ENCODE results near the gene ST8SIA1.
"Not testable (repeated sequence)": the region's sequence is repeated elsewhere in the genome, so short reads cannot be mapped to it uniquely, and the experiment has no call there.

Gene ST8SIA1, protein sequence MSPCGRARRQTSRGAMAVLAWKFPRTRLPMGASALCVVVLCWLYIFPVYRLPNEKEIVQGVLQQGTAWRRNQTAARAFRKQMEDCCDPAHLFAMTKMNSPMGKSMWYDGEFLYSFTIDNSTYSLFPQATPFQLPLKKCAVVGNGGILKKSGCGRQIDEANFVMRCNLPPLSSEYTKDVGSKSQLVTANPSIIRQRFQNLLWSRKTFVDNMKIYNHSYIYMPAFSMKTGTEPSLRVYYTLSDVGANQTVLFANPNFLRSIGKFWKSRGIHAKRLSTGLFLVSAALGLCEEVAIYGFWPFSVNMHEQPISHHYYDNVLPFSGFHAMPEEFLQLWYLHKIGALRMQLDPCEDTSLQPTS

DNA sequence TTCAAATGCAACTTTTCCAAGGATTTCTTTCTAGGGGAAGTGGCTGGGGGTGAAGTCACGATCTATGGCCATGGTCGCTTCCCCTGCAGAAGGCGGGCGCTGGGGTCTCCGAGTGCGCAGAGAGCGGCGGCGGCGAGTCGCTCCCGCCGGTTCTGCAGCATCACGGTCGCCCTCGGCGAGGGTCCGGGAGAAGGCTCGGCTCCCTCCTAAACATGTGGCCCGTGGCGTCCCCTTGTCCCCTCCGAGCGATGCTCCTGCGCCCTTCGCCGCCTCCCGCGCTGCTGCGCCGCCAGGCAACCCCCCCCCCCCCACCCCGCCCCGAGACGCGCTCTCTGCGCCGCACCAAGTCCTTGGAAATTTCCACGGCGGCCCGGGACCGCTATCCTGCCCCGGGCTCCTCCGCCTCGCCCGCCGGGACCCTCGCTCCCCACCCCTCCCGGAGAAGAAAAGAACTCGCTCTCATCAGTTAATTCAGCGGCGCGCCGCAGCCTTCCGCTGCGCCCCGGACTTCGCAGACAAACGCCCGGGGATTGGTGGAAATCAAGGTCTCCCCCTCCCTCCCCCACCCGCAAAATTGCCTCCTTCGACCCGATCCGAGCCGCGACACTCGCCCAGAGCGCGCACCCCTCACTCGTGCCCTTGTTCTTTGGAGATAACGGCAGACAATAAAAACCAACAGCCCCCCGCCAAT, at the start of gene ST8SIA1:
TSS of gene ST8SIA1 (minus strand) at position 298 of the 691 bp plus-strand sequence. CDS start 475 bp downstream, outside the sequence.
- peak; percentile 71 for DNase-seq

DNA sequence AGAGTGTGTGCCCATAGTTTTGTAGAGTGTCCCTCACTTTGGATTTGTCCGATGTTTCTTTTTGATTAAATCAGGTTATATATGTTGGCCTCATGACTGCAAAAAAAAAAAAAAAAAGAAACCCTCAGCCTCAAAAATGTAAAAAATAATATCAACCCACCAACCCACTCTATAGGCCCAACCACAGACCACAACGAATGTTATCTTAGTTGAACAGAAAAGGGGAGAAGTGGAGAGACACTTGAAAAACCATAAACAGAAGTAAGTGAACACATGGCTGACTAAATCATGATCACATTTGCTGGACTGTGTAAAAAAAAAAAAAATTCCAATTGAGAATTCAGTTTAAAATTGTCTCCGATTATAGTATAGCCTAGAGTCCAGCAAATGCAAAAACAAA, 45.5 kb upstream of the ST8SIA1 start:
- DNase-seq, result no peak

DNA sequence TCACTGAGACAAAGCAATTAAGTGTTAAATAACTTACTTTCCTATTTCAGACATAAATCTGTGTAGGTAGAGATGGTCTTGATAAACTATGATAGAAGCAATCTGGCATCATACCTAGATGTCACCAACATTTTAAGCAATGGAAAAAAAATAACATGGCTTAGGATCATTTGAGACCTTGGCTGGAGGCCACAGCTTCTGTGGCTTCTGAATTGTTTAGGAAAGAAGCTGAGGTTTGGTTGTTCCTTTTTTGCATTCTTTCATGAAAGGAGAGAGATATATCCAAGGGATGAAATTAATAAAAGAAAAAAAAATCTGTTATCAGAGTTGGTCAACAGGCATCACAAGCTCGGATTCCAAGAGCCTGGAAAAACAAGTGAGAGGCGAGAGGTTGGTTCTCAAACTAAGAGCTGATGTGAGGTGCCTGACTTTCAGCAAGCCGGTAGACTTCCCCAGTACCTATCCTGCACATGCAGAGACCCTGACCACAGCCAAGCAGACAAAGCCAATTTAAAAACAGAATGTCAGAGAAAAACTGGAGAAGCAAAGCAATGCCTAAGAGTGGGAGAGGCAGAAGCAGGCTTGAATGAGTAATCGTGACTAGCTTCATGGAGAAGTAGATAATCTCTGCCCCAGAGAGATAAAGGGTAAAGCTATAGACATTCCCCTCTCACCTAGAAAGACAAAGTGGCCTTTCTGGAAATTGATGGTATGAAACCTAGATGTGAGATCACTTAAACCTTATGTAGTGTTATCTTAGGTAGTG, 43.4 kb upstream of the ST8SIA1 start:
- no peak for DNase-seq

DNA sequence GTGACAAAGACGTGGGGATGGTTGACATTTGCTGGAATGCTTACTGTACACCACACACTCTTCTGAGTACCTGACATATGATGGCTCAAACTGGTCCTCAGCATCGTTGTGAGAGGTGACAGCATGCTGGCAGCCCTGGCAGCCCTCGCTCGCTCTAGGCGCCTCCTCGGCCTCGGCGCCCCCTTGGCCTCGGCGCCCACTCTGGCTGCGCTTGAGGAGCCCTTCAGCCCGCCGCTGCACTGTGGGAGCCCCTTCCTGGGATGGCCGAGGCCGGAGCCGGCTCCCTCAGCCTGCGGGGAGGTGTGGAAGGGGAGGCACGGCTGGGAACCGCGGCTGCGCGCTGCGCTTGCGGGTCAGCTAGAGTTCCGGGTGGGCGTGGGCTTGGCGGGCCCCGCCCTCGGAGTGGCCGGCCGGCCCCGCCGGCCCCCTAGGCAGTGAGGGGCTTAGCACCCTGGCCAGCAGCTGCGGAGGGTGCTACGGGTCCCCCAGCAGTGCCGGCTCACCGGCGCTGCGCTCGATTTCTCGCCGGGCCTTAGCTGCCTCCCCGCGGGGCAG, 42.2 kb upstream of the ST8SIA1 start:
- not testable (repeated sequence) for DNase-seq

DNA sequence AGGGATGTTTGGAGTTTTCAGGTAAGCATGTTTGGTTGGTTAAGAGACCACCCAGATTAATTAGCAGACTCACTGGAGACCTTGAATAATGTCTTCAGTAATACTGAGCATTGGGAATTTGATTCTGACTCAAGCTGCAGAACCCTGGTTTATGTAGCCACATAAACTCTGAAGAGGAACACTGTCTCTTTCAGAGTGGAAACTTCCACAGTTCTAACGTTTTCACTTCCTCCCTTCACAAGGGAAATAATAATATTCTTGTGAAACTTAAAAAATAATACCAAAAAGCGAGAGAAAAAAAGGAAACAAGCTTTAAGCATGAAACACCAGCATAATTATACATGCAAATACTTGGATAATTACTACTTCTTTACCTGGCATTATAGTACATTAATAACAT, 40.0 kb upstream of the ST8SIA1 start:
- DNase-seq, result no peak

DNA sequence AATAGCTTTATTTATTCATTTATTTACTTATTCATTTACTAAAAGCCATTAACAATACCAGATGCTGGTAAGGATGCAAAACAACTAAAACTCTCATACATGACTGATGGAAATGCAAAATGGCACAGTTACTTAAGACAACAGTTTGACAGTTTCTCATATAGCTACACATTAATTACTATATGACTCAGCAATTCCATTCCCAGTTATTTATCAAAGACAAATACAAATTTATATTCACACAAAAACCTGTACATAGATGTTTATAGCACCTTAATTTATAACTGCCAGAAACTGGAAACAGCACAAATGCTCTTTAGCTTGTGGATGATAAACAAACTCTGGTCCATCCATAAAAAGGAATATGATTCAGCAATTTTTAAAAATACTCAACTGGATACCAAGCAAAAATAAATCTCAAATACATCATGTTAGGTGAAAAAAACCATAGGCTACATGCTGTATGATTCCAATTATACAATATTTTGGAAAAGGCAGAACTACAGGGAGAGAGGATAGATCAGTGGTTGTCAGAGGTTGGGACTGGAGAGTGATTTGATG, 37.9 kb upstream of the ST8SIA1 start:
- DNase-seq, result peak; percentile 8

DNA sequence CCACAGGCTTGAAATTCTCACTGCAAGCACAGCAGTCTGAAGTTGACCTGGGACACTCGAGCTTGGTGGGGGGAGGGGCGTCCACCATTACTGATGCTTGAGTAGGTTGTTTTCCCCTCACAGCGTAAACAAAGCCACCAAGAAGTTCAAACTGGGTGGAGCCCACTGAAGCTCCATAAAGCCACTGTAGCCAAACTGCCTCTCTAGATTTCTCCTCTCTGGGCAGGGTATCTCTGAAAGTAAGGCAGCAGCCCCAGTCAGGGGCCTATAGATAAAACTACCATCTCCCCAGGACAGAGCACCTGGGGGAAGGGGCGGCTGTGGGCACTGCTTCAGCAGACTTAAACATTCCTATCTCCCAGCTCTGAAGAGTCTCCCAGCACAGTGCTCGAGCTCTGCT, 31.7 kb upstream of the ST8SIA1 start:
- no peak for DNase-seq

DNA sequence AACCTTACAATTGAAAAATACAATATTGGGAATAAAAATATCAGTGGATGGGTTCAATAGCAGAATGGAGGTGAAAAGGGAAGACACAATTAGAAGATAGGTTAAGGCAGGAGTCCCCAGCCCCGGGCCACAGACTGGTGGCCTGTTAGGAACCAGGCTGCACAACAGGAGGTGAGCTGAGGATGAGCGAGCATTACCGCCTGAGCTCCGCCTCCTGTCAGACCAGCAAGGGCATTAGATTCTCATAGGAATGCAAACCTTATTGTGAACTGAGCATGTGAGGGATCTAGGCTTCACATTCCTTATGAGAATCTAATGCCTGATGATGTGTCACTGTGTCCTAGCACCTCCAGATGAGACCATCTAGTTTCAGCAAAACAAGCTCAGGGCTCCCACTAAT, 27.3 kb upstream of the ST8SIA1 start:
- DNase-seq, result no peak

DNA sequence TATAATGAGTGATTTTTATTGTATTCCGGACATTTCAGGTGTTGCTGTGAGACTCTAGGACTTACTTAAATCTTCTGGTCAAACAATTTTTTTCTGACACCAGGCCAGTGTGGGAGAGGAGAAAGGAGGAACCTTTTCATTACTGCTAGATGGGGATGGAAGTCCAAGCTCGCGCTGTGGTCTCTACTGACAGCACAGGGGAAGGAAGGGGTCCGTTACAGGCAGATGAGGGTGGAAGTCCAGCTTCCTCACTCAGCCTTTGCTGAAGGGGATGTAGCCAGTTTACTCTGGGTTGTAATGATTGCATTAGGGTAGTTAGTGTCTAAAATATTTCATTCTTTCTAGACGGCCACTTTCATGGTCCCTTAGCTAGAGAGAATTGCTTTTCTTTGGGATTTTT, 26.3 kb upstream of the ST8SIA1 start:
- DNase-seq, result no peak

DNA sequence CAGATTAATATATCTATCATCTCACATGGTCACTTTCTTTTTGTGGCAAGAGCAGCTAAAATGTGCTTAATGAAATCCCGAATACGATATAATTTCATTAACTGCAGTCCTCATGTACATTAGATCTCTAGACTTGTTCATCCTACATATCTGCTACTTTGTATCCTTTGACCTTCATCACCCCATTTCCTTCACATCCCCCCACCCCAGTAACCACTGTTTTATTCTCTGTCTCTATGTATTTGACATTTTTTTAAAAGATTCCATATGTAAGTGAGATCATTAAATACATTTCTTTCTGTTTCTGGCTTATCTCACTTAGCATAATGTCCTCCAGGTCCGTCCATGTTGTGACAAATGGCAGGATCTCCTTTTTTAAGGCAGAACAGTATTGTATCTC, 23.0 kb upstream of the ST8SIA1 start:
- DNase-seq, result no peak

DNA sequence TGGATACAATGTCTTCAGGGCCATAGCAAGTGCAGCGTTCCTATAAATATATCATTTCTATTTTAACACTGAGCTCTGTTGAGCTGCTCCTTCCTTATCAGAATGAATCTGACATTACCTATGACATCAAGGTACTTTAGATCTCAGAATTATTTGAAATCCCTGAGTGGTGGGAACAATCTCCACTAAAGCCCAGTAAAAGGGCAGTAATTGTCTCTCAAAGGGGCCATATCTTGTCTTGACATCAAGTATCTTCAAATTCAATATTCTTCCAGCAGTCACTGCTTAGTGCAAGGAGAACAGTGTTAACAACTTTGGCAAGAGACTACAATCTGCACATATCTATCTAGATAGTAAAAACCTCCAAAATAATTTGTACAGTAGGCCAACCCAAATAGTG, 21.7 kb upstream of the ST8SIA1 start:
- no peak for DNase-seq

DNA sequence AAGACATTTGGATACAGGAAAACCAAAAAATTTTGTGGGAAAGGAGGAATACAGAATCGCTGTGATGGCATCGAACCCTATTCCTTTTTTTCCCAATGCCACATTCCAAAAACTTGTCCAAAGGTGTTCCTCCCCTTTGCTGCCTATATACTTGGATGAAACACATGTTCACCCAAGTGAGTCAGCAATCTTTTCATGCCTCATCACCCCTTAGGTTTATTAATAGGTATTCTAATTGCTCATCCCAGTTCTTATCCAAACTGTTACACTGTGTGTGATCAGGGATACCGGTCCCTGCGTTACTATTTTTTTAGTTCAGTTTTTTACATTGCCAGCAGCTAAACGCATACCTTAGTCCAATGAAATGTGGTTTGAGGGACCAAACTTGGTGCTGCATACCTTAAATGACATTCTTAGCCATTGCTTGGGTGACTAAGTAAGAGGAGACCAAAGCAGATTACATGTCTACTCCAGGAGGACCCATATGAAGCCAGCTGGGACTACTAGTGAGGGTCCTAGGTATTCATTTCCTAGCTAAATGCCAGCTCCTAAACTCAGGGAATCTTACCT, 20.6 kb upstream of the ST8SIA1 start:
- no peak for DNase-seq

DNA sequence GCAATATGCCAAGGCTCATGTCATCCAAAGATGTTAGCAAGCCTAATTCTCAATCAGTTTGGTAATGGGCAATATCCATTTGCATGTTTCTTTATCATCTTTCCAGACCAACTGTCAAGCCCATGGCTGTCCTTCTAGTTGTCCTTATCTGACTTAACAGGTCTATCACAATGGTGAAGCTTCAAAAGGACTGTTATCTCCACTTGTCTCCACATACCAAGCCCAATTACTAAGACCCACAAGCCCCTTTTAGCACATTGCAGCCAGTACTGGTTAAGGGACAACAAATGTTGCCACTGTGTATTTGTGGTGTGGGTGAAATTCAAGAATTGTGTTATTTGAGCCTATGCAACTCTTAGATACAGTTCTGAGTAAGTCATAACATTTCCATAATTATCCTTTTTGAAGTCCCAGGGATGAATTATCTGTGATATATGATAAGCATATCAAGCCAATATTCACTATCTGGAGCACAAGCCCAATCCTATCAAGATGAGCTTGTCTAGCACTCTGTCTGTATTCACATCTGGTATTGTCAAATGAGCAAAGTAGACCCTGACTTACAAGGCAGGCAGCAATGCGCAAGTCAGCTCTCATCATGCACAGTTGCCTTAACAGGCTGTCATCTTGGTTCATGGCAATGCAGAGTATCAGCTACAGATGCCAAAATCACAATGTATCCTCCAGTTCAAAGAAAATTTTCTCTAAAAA, 19.3 kb upstream of the ST8SIA1 start:
- no peak for DNase-seq

DNA sequence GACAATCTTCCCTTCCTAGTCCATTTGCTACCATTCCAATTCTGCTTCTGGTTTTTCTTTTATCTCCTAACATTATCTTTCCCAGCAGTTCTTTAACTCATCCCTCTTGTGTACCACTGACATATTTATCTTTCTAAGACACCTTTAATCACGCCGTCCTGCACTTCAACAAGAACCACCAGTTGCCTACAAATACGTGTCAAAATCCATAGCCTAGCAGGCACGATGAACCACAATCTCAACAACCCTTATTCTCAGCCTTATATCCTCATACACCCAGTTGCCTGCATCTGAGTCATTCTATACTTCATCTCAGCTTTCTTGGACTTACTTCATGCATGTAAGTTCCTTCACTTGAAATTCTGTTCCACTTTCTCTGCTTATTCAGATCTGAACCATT, 16.4 kb upstream of the ST8SIA1 start:
- DNase-seq, result no peak

DNA sequence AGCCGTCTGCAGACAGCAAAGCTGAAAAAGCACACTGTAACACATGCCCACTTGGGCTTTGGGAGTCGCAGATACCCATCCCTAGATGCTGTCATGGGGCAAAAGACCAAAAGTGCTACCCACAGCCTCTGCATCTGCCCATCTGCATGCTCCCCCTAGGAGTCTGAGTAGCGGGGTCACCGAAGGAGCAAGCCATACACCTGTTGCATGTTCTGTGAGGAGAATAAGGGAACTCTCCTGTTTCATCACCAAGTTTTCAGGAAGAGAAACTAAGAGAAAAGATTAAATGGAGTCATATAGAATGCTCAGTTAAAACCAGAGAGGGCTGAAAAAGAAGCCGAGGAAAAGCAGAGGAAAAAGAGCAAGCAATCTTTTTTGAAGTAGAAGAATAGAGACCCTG, 13.7 kb upstream of the ST8SIA1 start:
- no peak for DNase-seq

DNA sequence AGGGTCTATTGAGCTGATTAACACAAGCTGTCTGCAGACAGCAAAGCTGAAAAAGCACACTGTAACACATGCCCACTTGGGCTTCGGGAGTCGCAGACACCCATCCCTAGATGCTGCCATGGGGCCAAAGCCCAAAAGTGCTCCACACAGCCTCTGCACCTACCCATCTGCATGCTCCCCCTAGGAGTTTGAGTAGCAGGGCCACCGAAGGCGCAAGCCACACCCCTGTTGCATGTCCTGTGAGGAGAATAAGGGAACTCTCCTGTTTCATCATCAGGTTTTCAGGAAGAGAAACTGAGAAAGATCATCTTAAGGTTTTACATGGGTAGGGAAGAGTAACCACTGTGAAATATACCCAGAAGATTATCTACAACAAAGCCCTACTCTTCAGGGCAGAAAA, 5.6 kb upstream of the ST8SIA1 start:
- DNase-seq, result no peak

DNA sequence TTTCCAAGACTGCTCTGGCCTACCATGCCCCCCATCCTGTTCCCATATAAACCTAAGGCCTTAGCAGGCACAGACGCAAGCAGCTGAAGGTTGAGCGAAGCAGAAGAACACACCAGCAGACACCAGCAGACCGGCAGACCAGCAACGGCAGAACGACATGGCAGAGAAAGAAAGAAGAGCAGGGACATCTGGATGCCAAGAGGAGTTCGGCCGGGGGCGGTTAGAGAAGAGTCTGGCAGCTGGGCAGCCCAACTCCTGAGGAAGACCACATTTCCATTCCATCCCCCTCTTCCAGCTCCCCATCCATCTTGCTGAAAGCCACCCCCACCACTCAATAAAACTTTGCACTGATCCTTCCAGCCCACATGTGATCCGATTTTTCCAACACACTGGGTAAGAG, 5.2 kb upstream of the ST8SIA1 start:
- DNase-seq, result no peak

DNA sequence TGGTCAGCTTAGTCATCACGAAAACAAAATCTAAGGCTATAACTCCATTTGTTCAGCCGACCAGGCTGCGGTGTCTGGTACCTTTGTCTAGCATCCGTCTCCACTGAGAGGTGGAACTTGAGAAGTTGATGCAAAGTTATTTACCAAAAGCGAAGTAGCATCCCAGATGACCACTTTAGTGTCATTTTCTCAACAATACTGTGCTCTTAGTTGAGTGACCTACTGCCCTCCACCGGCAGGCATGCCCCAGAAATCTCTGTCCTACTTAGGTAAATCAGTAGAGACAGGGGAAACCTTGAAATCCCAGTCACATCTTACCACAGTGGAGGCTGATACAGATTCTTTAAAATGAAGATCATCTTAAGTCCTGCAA, 1.3 kb upstream of the ST8SIA1 start:
- DNase-seq, result no peak

DNA sequence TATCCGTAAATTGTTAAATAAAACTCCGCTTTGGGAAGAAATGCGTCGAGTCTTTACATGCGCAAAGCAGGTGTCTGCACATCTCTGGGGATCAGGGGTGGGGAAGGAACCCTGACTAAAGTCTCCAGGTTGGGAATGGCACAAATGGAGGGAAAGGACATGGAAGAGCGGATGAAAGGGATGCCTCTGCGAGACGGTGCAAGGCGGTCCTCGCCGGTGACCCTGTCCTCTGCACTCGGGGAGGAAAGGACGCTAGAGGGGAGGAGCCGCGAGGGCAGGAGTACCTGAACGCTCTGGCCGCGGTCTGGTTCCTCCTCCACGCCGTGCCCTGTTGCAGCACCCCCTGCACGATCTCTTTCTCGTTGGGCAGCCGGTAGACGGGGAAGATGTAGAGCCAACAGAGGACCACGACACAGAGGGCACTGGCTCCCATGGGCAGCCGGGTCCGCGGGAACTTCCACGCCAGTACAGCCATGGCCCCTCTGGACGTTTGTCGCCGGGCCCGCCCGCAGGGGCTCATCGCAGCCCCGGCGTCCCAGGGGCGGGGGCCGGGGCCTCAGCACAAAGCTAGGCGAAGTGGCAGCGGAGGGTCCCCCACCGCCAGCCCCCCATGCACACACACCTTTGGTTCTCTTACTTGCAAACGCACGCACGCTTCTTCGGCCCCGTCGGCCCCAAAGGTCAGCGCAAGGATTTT, 646 bp downstream of the ST8SIA1 start:
- no peak for DNase-seq

DNA sequence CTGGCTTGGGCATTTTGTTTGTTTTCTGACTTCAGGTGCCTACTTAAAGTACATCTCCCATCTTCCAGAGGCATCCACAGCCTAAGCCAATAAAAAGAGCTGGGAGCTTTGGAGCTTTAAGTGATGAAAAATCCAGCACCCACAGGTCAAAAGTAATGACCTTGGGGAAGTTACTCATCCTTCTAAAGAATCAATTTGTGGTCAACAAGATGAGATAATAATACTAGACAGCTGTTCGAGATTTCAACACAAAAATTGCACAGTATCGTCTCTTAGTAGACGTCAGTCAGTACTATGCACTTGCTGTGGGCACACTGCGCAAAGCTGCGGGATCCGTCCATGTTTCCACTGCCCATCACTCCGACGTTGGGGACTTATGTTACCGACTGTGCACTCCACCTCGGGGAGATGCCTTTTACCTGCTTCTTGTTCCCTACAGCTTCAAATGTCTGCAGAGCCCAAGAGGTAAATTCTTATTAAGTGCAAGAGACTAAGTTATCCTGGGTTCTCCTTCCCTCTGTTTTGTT, 1.3 kb downstream of the ST8SIA1 start:
- no peak for DNase-seq

DNA sequence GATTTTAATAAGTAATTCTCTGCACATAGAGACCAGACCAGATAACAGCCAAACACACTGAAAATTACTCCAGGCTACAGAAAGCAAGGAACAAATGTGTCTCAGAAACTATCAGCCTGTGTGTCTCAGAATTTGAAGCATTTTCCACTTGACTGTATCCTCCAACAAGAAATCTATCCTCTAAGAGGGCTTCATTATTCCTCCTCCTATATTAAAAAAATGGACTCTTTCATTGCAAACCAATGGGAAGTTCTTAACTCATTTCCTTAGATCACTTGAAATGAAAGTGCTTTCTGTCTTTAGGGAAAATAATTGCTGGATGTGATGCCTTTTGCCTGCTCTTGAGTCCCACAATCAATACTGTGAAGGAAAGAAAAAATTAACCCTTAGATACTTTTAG, 2.3 kb downstream of the ST8SIA1 start:
- DNase-seq, result no peak

Measured in NCI-H1105 treated with DMSO at 0.1 percent for 48 hours (cell line).